SK-N-SH treated with all-trans-retinoic acid at 6 μM for 48 hours (cell line): ENCODE results near the gene PSD2.

Experiments used
- ATAC-seq: fragments of 200-7000 bp; cut with Tn5 transposase; 3 replicates; pipeline ENCODE4 v1.9.1; 2020; ENCODE audit warnings: mild to moderate bottlenecking, moderate library complexity
- ARNTL ChIP-seq: fragments of 450-650 bp; formaldehyde crosslinking; IDR thresholded peaks from 2 replicates; pipeline ENCODE4 v1.5.0; 2020; ENCODE audit warnings: low read depth, mild to moderate bottlenecking, moderate library complexity, borderline replicate concordance
- BACH2 ChIP-seq: fragments of 250-450 bp; sonication (Bioruptor Pico); IDR thresholded peaks from 2 replicates; pipeline ENCODE4 v1.9.0; 2021; ENCODE audit warnings: mild to moderate bottlenecking, borderline replicate concordance
- CSDC2 ChIP-seq: fragments of 250-450 bp; sonication (Bioruptor Pico); IDR thresholded peaks from 2 replicates; pipeline ENCODE4 v1.5.0; 2020; ENCODE audit warnings: mild to moderate bottlenecking, moderate library complexity
- ESRRG ChIP-seq: fragments of 250-450 bp; sonication (Bioruptor Pico); IDR thresholded peaks from 2 replicates; pipeline ENCODE4 v1.6.1; 2021; ENCODE audit warnings: mild to moderate bottlenecking
- ISL1 ChIP-seq: fragments of 250-450 bp; sonication (Bioruptor Pico); IDR thresholded peaks from 2 replicates; pipeline ENCODE4 v2.1.2; 2022; ENCODE audit warnings: mild to moderate bottlenecking, moderate library complexity
- PPARA ChIP-seq: fragments of 250-450 bp; sonication (Bioruptor Pico); IDR thresholded peaks from 2 replicates; pipeline ENCODE4 v1.5.0; 2020; ENCODE audit warnings: mild to moderate bottlenecking, borderline replicate concordance
- RARB ChIP-seq: fragments of 250-450 bp; sonication (Bioruptor Pico); IDR thresholded peaks from 2 replicates; pipeline ENCODE4 v1.8.0; 2021; ENCODE audit warnings: mild to moderate bottlenecking, moderate library complexity
- SNAI2 ChIP-seq: fragments of 250-450 bp; sonication (Bioruptor Pico); IDR thresholded peaks from 2 replicates; pipeline ENCODE4 v1.5.0; 2020; ENCODE audit warnings: mild to moderate bottlenecking, moderate library complexity
- TCF4 ChIP-seq: fragments of 250-450 bp; sonication (Bioruptor Pico); IDR thresholded peaks from 2 replicates; pipeline ENCODE4 v1.8.0; 2021; ENCODE audit warnings: mild to moderate bottlenecking, moderate library complexity, borderline replicate concordance
- ZC3H10 ChIP-seq: fragments of 250-450 bp; sonication (Bioruptor Pico); IDR thresholded peaks from 2 replicates; pipeline ENCODE4 v1.5.1; 2021; ENCODE audit warnings: mild to moderate bottlenecking, moderate library complexity
- ZFP3 ChIP-seq: fragments of 250-450 bp; sonication (Bioruptor Pico); IDR thresholded peaks from 2 replicates; pipeline ENCODE4 v1.5.0; 2020; ENCODE audit warnings: mild to moderate bottlenecking, moderate library complexity
- ZFP30 ChIP-seq: fragments of 450-650 bp; formaldehyde crosslinking; IDR thresholded peaks from 2 replicates; pipeline ENCODE4 v1.5.0; 2022; ENCODE audit warnings: mild to moderate bottlenecking, moderate library complexity
- ZNF70 ChIP-seq: fragments of 450-650 bp; formaldehyde crosslinking; IDR thresholded peaks from 2 replicates; pipeline ENCODE4 v1.5.0; 2020; ENCODE audit warnings: mild to moderate bottlenecking, moderate library complexity
- ZNF8 ChIP-seq: fragments of 450-650 bp; formaldehyde crosslinking; IDR thresholded peaks from 2 replicates; pipeline ENCODE4 v1.5.0; 2020; ENCODE audit warnings: mild to moderate bottlenecking, moderate library complexity
- TF ChIP-seq, protein P1 (sequence below): fragments of 250-450 bp; sonication (Bioruptor Pico); IDR thresholded peaks from 2 replicates; pipeline ENCODE4 v1.5.1; 2021; ENCODE audit warnings: mild to moderate bottlenecking, moderate library complexity
- TF ChIP-seq, protein P2 (sequence below): fragments of 250-450 bp; sonication (Bioruptor Pico); IDR thresholded peaks from 2 replicates; pipeline ENCODE4 v1.8.0; 2021; ENCODE audit warnings: low read depth, mild to moderate bottlenecking, moderate library complexity, borderline replicate concordance
- TF ChIP-seq, protein P3 (sequence below): fragments of 250-450 bp; sonication (Bioruptor Pico); IDR thresholded peaks from 2 replicates; pipeline ENCODE4 v1.5.0; 2020; ENCODE audit warnings: mild to moderate bottlenecking, moderate library complexity
- TF ChIP-seq, protein P4 (sequence below): fragments of 250-450 bp; sonication (Bioruptor Pico); IDR thresholded peaks from 2 replicates; pipeline ENCODE4 v1.8.0; 2020; ENCODE audit warnings: mild to moderate bottlenecking, moderate library complexity, borderline replicate concordance
- TF ChIP-seq, protein P5 (sequence below): fragments of 250-450 bp; sonication (Bioruptor Pico); IDR thresholded peaks from 2 replicates; pipeline ENCODE4 v1.5.1; 2020; ENCODE audit warnings: low read depth, mild to moderate bottlenecking, moderate library complexity

Gene PSD2

DNA sequence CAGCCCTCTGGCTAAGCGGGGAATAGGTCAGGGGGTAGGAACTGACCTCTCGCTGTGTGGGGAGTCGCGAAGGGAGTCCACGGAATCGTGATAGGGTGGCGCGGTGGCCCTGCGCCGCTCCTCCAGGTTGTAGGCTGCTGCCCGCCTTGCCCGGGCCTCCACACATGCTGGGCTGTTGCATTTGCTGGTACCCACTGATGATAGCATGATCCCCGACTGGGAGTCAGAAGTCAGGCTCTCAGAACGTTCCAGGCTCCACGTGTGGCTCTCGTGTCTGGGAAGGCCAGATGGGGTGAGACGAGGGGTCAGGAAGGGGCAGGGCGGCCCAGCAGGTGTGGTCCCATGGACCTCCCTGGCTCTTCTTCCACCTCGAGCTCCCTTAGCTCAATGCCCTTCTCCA lies 56.0 kb downstream of the PSD2 start (continued):
- TF ChIP-seq, protein P1, sequence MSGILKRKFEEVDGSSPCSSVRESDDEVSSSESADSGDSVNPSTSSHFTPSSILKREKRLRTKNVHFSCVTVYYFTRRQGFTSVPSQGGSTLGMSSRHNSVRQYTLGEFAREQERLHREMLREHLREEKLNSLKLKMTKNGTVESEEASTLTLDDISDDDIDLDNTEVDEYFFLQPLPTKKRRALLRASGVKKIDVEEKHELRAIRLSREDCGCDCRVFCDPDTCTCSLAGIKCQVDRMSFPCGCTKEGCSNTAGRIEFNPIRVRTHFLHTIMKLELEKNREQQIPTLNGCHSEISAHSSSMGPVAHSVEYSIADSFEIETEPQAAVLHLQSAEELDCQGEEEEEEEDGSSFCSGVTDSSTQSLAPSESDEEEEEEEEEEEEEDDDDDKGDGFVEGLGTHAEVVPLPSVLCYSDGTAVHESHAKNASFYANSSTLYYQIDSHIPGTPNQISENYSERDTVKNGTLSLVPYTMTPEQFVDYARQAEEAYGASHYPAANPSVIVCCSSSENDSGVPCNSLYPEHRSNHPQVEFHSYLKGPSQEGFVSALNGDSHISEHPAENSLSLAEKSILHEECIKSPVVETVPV (CRISPR knock-in tag), result no peak

DNA sequence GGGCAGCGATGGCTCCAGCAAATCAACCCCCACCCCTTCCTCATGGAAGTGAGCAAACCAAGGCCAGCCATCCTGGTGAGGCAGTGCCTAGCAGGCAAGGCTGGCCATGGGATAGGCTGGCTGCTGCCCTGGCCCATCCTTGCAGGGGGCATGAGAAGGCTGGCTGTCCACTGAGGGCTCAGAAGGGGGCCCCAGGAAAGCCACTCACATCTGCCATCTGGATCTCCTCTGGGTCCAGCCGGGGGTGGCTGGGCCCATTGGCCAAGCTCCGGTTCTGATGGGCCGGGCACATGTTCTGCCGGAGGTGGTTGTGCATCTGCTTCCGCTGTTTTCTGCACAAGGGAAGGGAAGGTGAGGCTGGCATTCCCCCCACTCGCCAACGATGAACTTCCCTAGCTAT lies 57.1 kb downstream of the PSD2 start:
- no peak for ATAC-seq
- no peak for TF ChIP-seq RARB (CRISPR knock-in tag)
- TF ChIP-seq, protein P2, sequence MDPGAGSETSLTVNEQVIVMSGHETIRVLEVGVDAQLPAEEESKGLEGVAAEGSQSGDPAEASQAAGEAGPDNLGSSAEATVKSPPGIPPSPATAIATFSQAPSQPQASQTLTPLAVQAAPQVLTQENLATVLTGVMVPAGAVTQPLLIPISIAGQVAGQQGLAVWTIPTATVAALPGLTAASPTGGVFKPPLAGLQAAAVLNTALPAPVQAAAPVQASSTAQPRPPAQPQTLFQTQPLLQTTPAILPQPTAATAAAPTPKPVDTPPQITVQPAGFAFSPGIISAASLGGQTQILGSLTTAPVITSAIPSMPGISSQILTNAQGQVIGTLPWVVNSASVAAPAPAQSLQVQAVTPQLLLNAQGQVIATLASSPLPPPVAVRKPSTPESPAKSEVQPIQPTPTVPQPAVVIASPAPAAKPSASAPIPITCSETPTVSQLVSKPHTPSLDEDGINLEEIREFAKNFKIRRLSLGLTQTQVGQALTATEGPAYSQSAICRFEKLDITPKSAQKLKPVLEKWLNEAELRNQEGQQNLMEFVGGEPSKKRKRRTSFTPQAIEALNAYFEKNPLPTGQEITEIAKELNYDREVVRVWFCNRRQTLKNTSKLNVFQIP (CRISPR knock-in tag), result no peak
- no peak for TF ChIP-seq ZNF8 (CRISPR knock-in tag)
- TF ChIP-seq ISL1 (CRISPR knock-in tag), result no peak

DNA sequence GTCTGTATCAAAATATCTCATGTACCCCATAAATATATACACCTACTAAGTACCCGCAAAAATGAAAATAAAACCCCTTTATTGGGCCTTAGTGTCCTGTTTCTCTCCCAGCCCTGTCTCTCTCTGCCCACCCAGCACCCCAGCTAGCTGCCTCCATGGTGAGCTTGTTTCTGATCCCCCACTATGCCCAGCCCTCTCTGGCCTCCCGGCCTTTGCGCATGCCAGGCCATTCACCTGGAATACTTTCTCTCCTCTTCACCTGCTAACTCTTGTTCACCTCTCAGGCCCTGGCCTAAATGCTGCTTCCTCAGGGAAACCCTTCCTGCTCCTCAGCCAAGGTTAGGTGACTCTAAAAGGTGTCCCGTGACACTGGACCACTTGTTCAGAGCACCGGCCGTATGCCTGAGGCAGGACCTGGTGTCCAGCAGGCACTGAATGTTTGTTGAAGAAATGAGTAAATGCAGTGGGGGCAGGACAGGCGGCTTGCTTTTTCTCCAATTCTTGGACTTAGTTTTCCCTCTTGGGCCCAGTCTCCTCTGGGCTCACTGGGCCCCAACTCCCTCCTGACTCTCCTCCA lies 58.5 kb downstream of the PSD2 start:
- ATAC-seq, result no peak
- TF ChIP-seq BACH2 (CRISPR knock-in tag) (no peak), ARNTL (CRISPR knock-in tag) (no peak), TCF4 (CRISPR knock-in tag) (no peak), ZFP3 (CRISPR knock-in tag) (no peak), SNAI2 (CRISPR knock-in tag) (no peak), ZC3H10 (no peak)
- TF ChIP-seq, protein P3, sequence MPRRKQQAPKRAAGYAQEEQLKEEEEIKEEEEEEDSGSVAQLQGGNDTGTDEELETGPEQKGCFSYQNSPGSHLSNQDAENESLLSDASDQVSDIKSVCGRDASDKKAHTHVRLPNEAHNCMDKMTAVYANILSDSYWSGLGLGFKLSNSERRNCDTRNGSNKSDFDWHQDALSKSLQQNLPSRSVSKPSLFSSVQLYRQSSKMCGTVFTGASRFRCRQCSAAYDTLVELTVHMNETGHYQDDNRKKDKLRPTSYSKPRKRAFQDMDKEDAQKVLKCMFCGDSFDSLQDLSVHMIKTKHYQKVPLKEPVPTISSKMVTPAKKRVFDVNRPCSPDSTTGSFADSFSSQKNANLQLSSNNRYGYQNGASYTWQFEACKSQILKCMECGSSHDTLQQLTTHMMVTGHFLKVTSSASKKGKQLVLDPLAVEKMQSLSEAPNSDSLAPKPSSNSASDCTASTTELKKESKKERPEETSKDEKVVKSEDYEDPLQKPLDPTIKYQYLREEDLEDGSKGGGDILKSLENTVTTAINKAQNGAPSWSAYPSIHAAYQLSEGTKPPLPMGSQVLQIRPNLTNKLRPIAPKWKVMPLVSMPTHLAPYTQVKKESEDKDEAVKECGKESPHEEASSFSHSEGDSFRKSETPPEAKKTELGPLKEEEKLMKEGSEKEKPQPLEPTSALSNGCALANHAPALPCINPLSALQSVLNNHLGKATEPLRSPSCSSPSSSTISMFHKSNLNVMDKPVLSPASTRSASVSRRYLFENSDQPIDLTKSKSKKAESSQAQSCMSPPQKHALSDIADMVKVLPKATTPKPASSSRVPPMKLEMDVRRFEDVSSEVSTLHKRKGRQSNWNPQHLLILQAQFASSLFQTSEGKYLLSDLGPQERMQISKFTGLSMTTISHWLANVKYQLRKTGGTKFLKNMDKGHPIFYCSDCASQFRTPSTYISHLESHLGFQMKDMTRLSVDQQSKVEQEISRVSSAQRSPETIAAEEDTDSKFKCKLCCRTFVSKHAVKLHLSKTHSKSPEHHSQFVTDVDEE, result no peak
- TF ChIP-seq, protein P4, sequence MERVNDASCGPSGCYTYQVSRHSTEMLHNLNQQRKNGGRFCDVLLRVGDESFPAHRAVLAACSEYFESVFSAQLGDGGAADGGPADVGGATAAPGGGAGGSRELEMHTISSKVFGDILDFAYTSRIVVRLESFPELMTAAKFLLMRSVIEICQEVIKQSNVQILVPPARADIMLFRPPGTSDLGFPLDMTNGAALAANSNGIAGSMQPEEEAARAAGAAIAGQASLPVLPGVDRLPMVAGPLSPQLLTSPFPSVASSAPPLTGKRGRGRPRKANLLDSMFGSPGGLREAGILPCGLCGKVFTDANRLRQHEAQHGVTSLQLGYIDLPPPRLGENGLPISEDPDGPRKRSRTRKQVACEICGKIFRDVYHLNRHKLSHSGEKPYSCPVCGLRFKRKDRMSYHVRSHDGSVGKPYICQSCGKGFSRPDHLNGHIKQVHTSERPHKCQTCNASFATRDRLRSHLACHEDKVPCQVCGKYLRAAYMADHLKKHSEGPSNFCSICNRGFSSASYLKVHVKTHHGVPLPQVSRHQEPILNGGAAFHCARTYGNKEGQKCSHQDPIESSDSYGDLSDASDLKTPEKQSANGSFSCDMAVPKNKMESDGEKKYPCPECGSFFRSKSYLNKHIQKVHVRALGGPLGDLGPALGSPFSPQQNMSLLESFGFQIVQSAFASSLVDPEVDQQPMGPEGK (CRISPR knock-in tag), result no peak

DNA sequence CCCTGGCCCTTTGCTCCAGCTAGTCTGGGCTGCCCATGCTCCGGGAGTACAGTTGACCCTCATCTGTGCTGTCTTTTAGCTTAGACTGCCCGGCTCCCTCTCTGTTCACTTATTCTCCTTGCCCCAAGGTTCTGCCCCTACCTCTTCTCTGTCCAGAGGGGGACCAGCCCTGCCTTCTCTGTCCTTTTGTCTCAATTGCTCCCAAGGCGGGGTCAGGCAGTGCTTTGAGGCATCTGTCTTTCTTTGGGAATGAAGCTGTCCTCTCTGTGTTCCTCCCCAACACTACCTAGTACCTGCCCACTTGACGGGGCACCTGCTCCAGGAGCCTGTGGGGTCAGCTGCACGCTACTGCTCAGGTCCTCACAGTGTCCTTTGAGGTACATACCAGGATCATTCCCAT lies 59.3 kb downstream of the PSD2 start:
- no peak for ATAC-seq
- TF ChIP-seq, protein P2 (CRISPR knock-in tag), result no peak
- TF ChIP-seq ZNF70 (CRISPR knock-in tag) (no peak), ESRRG (no peak), BACH2 (CRISPR knock-in tag) (no peak), ZFP30 (no peak), PPARA (CRISPR knock-in tag) (no peak), RARB (CRISPR knock-in tag) (no peak), ZNF8 (CRISPR knock-in tag) (no peak), ZC3H10 (no peak), CSDC2 (no peak)
- TF ChIP-seq, protein P5, sequence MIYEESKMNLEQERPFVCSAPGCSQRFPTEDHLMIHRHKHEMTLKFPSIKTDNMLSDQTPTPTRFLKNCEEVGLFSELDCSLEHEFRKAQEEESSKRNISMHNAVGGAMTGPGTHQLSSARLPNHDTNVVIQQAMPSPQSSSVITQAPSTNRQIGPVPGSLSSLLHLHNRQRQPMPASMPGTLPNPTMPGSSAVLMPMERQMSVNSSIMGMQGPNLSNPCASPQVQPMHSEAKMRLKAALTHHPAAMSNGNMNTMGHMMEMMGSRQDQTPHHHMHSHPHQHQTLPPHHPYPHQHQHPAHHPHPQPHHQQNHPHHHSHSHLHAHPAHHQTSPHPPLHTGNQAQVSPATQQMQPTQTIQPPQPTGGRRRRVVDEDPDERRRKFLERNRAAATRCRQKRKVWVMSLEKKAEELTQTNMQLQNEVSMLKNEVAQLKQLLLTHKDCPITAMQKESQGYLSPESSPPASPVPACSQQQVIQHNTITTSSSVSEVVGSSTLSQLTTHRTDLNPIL (CRISPR knock-in tag), result no peak
- TF ChIP-seq, protein P1 (CRISPR knock-in tag), result no peak
- TF ChIP-seq, protein P3, result no peak
